GM10266 (cell line): Measurements from ENCODE around the gene SV2B.

Experiments
- DNase-seq: peaks from one replicate; pipeline ENCODE4 v3.0.0; 2012; ENCODE audit errors: extremely low spot score
- TF ChIP-seq, protein P1 (sequence below): IDR thresholded peaks from 2 replicates; pipeline ENCODE4 v1.5.1; 2012; ENCODE audit warnings: mild to moderate bottlenecking, low read depth; ENCODE audit not compliant: control insufficient read depth, insufficient read depth; ENCODE audit errors: missing control alignments

Gene SV2B

DNA sequence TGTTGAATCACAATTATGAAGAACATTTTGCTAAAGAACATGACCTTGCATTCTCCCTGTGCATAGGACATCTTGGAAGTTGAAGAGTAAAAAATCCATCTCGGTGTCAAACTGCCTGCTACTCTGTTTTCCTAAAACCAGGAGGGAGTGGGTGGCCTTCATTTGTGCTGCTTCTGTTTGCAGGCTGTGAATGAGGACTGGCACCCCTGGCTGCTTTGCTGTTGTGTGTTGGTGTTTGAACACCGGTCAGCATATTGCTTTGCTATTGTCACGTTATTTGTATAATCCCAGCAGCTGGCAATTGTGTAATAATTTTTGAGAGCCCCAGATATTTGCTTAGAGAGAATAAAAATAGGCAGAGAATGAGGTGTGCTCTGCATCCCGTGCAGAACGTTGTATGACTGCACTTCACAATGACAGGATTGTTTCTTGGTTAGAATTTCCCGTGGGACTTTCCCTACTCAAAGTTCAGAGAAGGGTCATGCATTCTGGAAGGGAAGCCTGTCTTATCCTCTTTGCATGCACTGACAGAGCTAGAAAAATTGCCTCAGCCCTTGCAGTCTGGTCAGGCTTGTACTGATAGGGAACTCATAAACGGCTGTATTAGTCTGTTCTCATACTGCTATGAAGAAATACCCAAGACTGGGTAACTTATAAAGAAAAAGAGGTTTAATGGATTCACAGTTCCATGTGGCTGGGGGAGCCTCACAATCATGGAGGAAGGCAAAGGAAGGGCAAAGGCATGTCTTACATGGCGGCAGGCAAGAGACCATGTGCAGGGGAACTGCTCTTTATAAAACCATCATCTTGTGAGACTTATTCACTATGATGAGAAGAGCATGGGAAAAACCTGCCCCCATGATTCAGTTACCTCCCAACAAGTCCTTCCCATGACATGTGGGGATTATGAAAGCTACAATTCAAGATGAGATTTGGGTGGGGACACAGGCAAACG, 16.3 kb downstream of the SV2B start:
- TF ChIP-seq, protein P1, sequence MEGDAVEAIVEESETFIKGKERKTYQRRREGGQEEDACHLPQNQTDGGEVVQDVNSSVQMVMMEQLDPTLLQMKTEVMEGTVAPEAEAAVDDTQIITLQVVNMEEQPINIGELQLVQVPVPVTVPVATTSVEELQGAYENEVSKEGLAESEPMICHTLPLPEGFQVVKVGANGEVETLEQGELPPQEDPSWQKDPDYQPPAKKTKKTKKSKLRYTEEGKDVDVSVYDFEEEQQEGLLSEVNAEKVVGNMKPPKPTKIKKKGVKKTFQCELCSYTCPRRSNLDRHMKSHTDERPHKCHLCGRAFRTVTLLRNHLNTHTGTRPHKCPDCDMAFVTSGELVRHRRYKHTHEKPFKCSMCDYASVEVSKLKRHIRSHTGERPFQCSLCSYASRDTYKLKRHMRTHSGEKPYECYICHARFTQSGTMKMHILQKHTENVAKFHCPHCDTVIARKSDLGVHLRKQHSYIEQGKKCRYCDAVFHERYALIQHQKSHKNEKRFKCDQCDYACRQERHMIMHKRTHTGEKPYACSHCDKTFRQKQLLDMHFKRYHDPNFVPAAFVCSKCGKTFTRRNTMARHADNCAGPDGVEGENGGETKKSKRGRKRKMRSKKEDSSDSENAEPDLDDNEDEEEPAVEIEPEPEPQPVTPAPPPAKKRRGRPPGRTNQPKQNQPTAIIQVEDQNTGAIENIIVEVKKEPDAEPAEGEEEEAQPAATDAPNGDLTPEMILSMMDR = no peak
- DNase-seq = peak; percentile 74

DNA sequence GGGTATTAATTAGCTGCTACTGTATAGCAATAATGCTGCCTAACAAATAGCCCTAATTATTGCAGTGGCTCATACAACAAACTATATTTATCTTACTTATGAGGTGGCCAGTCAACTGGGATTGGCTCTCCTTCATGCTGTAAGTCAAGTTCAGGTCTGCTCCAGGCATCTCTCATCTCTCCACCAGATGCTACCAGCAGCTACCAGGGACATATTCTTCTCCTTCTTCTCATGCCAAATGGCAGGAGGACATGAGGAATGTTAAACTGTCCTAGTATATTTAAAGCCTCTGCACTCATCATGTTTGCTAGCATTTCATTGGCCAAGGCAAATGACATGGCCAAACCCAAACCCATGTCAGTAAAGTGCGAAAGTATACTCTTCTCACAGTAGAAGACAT, 17.3 kb downstream of the SV2B start:
- no peak for DNase-seq

DNA sequence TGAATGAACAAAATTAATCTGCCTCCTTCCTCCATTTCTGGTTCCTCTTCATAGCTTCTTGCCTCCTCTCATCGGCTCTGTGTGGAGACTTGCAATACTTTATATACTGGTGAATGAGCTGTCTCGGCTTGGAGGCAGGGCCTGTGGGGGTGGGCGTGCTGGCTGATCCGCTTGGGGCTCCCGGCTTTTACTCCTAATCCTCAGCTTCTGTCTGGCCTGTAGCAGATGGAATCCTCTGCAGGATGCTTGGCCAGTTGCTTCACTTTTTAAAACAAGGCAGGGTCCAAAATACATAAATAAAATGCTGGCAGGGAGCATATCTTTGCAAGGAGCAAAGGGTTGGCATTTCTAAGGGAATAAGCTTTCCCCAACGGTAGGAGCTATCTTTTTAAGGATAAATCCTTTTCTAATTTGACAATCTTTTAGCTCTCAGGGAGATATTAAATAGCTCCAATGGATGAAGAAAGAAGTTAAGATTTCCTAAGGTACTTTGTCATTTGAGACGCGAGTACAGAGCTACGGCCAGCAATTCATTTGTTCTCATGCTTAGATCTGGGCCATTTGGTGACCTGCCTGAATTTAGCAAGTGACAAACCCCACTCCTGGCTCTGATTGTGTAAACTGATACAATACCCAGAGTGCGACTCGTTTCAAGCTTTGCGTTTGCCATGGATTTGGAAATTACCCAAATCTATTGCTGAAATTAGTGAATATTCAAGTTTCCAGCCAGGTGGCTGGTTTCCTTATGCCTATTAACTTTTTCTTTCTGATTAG, 18.9 kb downstream of the SV2B start:
- DNase-seq = no peak
- TF ChIP-seq, protein P1 = no peak

More for the DNA sequence above, 17.3 kb downstream of the SV2B start:
- TF ChIP-seq, protein P1 = no peak

DNA sequence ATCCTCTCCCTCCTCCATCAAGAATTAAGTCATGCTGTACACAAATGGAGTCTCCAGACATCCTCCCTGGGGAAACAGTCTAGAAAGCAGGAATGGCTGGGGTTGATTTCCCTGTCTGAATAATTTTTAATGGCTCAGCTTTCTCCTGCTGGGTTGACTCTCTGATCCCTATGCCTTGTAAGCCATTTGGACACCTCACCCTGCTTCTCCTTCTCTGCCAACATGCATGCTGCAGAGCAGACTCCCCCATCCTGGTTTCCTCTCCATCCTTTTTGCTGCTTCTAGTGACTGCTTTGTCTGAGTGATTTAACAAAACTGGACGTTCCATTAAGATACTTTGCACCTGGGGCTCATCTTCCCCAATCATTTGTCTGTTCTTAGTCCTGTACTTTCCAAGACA, 22.2 kb downstream of the SV2B start:
- no peak for DNase-seq
- TF ChIP-seq, protein P1 = no peak

DNA sequence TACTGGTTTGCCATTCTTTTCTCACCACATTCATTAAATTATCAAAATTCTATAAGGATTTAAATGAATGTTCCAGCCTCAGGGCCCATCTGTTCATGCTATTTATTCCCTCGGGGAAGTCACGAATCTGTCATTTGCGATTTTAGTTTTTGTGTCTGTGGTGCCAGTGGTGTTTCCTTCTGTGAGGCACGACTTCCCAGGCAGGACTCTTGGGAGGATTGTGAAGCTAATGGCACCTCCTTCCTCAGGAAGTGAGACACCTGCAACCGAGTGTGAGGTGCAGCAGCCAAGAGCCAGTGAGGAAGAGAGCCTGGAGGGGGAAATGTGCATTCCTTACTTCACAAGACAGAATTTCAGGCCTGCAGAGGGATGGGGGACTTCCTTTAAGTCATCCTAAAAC, 24.1 kb downstream of the SV2B start:
- TF ChIP-seq, protein P1 = no peak

DNA sequence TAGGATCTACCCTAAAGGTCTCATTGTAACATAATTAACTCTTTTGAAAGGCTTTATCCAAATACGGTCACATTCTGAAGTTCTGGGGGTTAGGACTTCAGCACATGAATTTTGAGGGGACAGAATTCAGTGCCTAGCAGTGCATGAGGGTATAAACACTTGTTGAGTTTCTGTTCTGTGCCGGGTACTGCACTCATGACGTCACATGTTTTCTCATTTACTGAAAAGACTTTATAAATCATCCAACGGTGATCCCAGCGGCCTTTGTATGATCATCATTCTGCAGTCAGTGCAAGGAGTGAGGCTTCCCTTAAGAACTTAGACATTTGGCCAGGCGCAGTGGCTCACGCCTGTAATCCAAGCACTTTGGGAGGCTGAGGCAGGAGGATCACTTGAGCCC, 25.1 kb downstream of the SV2B start:
- TF ChIP-seq, protein P1 = no peak
- DNase-seq = no peak

More for the DNA sequence above, 24.1 kb downstream of the SV2B start:
- no peak for DNase-seq
